ENCODE measurements around the gene TAAR9.

DNA sequence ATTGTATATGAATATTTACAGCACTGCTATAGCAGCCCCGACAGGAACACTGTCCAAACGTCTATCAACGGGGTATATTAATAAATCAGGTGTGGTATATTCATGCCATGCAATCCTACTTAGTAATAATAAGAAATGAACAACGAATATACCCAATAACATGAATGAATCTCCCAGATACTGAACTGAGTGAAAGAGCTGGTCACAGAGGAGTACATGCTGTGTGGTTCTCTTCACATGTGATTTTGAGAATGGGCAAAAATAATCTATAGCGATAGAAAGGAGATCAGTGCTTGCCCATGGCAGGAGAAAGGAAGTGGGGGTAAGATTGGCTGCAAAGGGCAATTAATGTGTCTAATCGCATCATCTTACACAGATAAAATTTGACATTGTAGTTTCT is 28.3 kb downstream of the TAAR9 start:
- TF ChIP-seq POLR2AphosphoS5 (IDR thresholded peaks at IDR 0.05; ENCODE audit: low read depth): no peak
- TF ChIP-seq, protein P1, sequence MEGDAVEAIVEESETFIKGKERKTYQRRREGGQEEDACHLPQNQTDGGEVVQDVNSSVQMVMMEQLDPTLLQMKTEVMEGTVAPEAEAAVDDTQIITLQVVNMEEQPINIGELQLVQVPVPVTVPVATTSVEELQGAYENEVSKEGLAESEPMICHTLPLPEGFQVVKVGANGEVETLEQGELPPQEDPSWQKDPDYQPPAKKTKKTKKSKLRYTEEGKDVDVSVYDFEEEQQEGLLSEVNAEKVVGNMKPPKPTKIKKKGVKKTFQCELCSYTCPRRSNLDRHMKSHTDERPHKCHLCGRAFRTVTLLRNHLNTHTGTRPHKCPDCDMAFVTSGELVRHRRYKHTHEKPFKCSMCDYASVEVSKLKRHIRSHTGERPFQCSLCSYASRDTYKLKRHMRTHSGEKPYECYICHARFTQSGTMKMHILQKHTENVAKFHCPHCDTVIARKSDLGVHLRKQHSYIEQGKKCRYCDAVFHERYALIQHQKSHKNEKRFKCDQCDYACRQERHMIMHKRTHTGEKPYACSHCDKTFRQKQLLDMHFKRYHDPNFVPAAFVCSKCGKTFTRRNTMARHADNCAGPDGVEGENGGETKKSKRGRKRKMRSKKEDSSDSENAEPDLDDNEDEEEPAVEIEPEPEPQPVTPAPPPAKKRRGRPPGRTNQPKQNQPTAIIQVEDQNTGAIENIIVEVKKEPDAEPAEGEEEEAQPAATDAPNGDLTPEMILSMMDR (conservative IDR thresholded peaks at IDR 0.05; ENCODE audit: low read depth in 2 of 2): no peak
- TF ChIP-seq CREB1 (CRISPR knock-in tag; IDR thresholded peaks at IDR 0.05; ENCODE audit: low read depth): no peak
- TF ChIP-seq, protein P2, sequence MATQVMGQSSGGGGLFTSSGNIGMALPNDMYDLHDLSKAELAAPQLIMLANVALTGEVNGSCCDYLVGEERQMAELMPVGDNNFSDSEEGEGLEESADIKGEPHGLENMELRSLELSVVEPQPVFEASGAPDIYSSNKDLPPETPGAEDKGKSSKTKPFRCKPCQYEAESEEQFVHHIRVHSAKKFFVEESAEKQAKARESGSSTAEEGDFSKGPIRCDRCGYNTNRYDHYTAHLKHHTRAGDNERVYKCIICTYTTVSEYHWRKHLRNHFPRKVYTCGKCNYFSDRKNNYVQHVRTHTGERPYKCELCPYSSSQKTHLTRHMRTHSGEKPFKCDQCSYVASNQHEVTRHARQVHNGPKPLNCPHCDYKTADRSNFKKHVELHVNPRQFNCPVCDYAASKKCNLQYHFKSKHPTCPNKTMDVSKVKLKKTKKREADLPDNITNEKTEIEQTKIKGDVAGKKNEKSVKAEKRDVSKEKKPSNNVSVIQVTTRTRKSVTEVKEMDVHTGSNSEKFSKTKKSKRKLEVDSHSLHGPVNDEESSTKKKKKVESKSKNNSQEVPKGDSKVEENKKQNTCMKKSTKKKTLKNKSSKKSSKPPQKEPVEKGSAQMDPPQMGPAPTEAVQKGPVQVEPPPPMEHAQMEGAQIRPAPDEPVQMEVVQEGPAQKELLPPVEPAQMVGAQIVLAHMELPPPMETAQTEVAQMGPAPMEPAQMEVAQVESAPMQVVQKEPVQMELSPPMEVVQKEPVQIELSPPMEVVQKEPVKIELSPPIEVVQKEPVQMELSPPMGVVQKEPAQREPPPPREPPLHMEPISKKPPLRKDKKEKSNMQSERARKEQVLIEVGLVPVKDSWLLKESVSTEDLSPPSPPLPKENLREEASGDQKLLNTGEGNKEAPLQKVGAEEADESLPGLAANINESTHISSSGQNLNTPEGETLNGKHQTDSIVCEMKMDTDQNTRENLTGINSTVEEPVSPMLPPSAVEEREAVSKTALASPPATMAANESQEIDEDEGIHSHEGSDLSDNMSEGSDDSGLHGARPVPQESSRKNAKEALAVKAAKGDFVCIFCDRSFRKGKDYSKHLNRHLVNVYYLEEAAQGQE (IDR thresholded peaks at IDR 0.05; ENCODE audit: unreplicated experiment): no peak
- TF ChIP-seq EZH2phosphoT487 (IDR thresholded peaks at IDR 0.05; ENCODE audit: unreplicated experiment): no peak
- no peak for TF ChIP-seq EZH2 (IDR thresholded peaks at IDR 0.05; ENCODE audit: low read depth, unreplicated experiment)

Data from GM23338 (cell line).